Retinal pigment epithelial cell (primary cell): Measurements from ENCODE around the gene GOLGA6L4.
"Not testable (repeated sequence)": the region's sequence is repeated elsewhere in the genome, so short reads cannot be mapped to it uniquely, and the experiment has no call there.

Experiments used
- DNase-seq: peaks from one replicate; pipeline ENCODE4 v3.0.0-alpha.2; 2010; ENCODE audit warnings: low read depth
- H3K4me3 ChIP-seq: 2 replicates; pipeline ENCODE4 v1.5.1; 2011; ENCODE audit warnings: mild to moderate bottlenecking, low read length, control low read depth, moderate library complexity

Gene GOLGA6L4, protein sequence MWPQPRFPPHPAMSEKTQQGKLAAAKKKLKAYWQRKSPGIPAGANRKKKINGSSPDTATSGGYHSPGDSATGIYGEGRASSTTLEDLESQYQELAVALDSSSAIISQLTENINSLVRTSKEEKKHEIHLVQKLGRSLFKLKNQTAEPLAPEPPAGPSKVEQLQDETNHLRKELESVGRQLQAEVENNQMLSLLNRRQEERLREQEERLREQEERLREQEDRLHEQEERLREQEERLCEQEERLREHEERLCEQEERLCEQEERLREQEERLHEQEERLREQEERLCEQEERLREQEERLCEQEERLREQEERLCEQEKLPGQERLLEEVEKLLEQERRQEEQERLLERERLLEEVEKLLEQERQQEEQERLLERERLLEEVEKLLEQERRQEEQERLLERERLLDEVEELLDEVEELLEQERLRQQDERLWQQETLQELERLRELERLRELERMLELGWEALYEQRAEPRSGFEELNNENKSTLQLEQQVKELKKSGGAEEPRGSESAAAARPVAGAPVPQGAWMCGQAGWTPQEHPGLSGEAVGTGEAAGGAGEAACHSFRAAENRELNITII

DNA sequence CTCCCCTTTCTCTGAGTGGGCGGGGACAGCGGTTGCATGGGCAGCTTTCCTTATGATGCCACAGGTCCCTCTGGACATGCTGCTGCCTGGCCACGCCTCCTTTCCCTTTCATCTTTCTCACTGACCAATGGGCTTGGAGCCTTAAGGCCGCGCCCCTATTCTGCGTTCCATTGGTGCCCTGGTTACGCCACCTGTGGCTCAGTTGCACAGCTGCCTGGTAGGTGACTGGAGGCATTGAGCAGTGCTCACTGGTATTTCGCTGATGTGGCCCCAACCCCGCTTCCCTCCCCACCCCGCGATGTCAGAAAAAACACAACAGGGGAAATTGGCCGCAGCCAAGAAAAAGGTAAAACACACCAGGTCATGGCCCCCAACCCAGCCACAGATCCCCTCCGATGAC lies at the start of gene GOLGA6L4:
Gene GOLGA6L4, plus strand, starts transcription at position 201 of the 400 bp plus-strand sequence. Its CDS starts 62 bp downstream, at position 263.
- H3K4me3 ChIP-seq, DNase-seq: not testable (repeated sequence)

DNA sequence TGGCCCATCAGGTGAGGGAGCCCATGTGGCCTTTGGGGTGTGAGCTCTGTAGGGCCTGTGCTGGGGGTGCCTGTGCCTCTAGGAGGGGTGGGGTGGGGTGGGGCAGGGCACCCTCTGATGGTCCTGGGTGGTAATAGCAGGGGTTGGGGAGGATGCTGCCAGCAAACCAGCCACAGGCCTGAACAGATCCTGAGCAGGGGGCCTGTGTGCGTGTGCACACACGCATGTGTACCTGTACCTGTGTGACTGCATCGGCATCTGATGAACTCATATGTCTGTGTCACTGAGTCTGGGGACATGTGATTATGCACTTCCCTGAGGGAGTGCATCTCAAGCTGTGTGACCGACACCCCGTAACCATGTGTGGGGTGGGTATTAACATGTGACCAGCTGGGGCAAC lies 42.6 kb upstream of the GOLGA6L4 start:
- DNase-seq, H3K4me3 ChIP-seq: not testable (repeated sequence)

DNA sequence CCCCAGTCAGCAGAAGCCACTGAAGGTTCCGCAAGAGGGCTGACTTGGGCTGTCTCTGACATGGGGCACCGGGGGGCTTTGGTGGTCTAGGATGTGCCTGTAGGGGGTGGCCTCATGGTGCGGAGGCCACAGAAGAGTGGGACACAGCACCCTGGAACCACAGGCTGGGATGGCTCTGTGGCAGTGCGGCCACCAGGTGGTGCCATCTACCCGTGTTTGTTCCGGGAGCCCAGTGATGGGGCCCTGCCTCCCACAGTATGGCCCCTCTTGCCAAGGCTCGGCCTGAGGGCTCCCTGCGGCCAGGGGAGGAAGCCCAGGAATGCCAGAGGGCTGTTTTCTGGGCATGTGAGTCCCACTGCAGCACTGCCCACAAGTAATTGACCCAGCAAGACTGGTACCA lies 40.0 kb upstream of the GOLGA6L4 start:
- not testable (repeated sequence) for H3K4me3 ChIP-seq, DNase-seq

DNA sequence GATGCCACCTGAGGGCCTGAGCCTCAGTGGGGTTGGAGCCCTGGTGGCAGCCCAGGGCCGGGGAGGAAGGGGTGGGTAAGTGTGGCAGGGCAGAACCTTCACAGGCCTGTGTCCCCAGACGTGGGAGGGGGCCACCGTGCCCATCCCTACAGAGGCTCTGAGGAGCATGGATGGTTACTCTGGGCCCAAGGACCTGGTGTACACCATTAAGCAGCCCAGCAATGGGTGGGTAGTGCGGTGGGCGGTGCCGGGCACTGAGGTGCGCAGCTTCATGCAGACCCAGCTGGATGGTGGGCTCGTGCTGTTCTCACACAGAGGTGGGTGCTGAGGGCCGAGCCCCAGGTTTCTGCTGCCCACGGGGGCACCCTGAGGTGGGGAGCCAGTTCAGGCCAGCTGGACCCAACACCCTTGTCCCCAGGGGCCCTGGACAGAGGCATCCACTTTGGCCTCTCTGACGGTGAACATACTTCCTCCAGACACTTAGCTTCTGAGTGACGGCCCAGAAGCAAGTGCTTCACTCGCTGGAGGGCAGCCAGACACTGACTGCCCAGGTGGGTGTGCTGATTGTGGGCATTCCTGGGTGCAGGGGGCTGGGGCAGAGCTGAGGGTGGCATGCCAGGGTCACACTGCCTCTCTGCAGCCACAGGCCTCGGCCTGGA lies 38.9 kb upstream of the GOLGA6L4 start:
- not testable (repeated sequence) for H3K4me3 ChIP-seq, DNase-seq

DNA sequence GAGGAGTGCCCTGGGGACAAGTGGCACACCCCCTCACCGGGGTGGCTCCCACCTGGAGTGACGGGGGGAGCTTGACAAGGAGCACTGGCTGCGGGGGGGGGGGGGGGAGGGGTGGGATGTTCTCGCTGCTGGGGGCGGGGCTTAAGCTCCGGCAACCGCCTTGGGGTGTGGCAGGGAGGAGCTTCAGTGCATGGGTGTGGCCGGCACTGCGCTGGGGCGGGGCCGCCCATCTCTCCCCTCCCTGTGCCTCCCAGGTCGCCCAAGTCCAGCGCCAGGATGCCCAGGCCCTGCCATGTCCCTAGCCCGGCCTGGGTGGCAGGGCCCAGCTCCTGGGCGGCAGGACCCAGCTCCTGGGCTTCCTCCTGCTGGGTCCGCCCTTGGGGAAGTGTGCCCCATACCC lies 35.7 kb upstream of the GOLGA6L4 start:
- not testable (repeated sequence) for H3K4me3 ChIP-seq, DNase-seq

DNA sequence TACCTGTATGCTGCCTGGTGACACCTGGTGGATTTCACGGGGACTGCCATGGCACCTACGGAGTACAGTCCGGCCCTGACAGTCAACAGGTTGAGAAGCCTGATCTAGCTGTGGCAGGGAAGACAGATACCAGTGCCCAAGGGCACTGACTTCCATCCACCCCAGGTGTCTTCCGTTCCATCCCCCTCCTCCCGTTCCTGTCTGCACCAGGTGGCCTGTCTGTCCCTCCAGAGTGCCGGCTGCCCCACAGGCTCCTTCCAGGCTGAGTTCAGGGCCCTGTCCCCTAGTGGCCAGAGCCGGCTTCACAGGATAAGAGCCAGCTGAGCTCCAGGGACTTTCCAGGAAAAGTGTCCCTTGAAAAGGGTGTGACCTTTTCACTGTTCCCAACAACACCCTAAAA lies 10.9 kb downstream of the GOLGA6L4 start:
- H3K4me3 ChIP-seq, DNase-seq: not testable (repeated sequence)
